ENCODE measurements around the gene ADORA1.

ADORA1 gene

GRCh38 chr1:203089001-203089650 lies 38.4 kb upstream of the ADORA1 start:
- Histone ChIP-seq H3K9me2 (ENCODE audit: low read depth, low read length) (no peaks in the 10 kb centered on the region), H2AFZ (ENCODE audit: low read length) (no peak overlapping the region), H3K4me2 (ENCODE audit: low read length) (no peak overlapping the region), H3K27ac (ENCODE audit: low read depth, low read length, poor library complexity, severe bottlenecking) (no peak overlapping the region), H3K9me3 (ENCODE audit: low read length) (no peaks in the 10 kb centered on the region), H3K9ac (ENCODE audit: low read length) (no peak overlapping the region), H4K20me1 (ENCODE audit: insufficient read depth, low read length) (no peaks in the 10 kb centered on the region), H3K79me2 (ENCODE audit: insufficient read depth, low read length) (no peaks in the 10 kb centered on the region), H3F3A (ENCODE audit: insufficient read depth, low read length) (no peaks in the 10 kb centered on the region), H3K4me3 (ENCODE audit: low read depth, low read length, poor library complexity, severe bottlenecking) (no peak overlapping the region), H3K36me3 (ENCODE audit: insufficient read depth, low read length) (no peaks in the 10 kb centered on the region), H3K4me1 (ENCODE audit: insufficient read depth, low read length, severe bottlenecking) (no peaks in the 10 kb centered on the region), H3K27me3 (ENCODE audit: insufficient read depth, low read length) (no peaks in the 10 kb centered on the region; the same call in 1 of the 2 replicates)
- TF ChIP-seq EZH2 (IDR thresholded peaks at IDR 0.05; ENCODE audit: borderline replicate concordance, low read length) (no peak), CTCF (IDR thresholded peaks at IDR 0.05; ENCODE audit: low read length) (no peak)

GRCh38 chr1:203089651-203090045 lies 37.9 kb upstream of the ADORA1 start:
- no peaks in the 10 kb centered on the region for H3K9me3 ChIP-seq (ENCODE audit: low read length)
- no peak overlapping the region for H3K9ac ChIP-seq (ENCODE audit: low read length)
- H3K79me2 ChIP-seq (ENCODE audit: insufficient read depth, low read length): no peaks in the 10 kb centered on the region
- H3K36me3 ChIP-seq (ENCODE audit: insufficient read depth, low read length): no peaks in the 10 kb centered on the region
- no peaks in the 10 kb centered on the region; the same call in 1 of the 2 replicates for H3K27me3 ChIP-seq (ENCODE audit: insufficient read depth, low read length)
- no peak overlapping the region for H2AFZ ChIP-seq (ENCODE audit: low read length)
- no peak for TF ChIP-seq CTCF (IDR thresholded peaks at IDR 0.05; ENCODE audit: low read length)
- TF ChIP-seq EZH2 (IDR thresholded peaks at IDR 0.05; ENCODE audit: borderline replicate concordance, low read length): no peak
- no peaks in the 10 kb centered on the region for H4K20me1 ChIP-seq (ENCODE audit: insufficient read depth, low read length)
- H3K4me3 ChIP-seq (ENCODE audit: low read depth, low read length, poor library complexity, severe bottlenecking): no peak overlapping the region
- no peaks in the 10 kb centered on the region for H3F3A ChIP-seq (ENCODE audit: insufficient read depth, low read length)
- no peaks in the 10 kb centered on the region for H3K4me1 ChIP-seq (ENCODE audit: insufficient read depth, low read length, severe bottlenecking)
- no peaks in the 10 kb centered on the region for H3K9me2 ChIP-seq (ENCODE audit: low read depth, low read length)
- no peak overlapping the region for H3K4me2 ChIP-seq (ENCODE audit: low read length)
- no peak overlapping the region for H3K27ac ChIP-seq (ENCODE audit: low read depth, low read length, poor library complexity, severe bottlenecking)

GRCh38 chr1:203090421-203091198 lies 36.9 kb upstream of the ADORA1 start:
- TF ChIP-seq CTCF (IDR thresholded peaks at IDR 0.05; ENCODE audit: low read length) (no peak), EZH2 (IDR thresholded peaks at IDR 0.05; ENCODE audit: borderline replicate concordance, low read length) (no peak)
- H2AFZ ChIP-seq (ENCODE audit: low read length): no peak overlapping the region
- peaks cover 7% of the 10 kb centered on the region; the same call in 1 of the 2 replicates for H3K9me3 ChIP-seq (ENCODE audit: low read length)
- no peaks in the 10 kb centered on the region; the same call in 1 of the 2 replicates for H3K27me3 ChIP-seq (ENCODE audit: insufficient read depth, low read length)
- H3K9ac ChIP-seq (ENCODE audit: low read length): no peak overlapping the region
- no peaks in the 10 kb centered on the region for H3K79me2 ChIP-seq (ENCODE audit: insufficient read depth, low read length)
- no peaks in the 10 kb centered on the region for H3K4me1 ChIP-seq (ENCODE audit: insufficient read depth, low read length, severe bottlenecking)
- H3K4me3 ChIP-seq (ENCODE audit: low read depth, low read length, poor library complexity, severe bottlenecking): no peak overlapping the region
- H3K4me2 ChIP-seq (ENCODE audit: low read length): no peak overlapping the region
- H3K9me2 ChIP-seq (ENCODE audit: low read depth, low read length): no peaks in the 10 kb centered on the region
- no peaks in the 10 kb centered on the region for H4K20me1 ChIP-seq (ENCODE audit: insufficient read depth, low read length)
- no peaks in the 10 kb centered on the region for H3K36me3 ChIP-seq (ENCODE audit: insufficient read depth, low read length)
- no peak overlapping the region for H3K27ac ChIP-seq (ENCODE audit: low read depth, low read length, poor library complexity, severe bottlenecking)
- H3F3A ChIP-seq (ENCODE audit: insufficient read depth, low read length): no peaks in the 10 kb centered on the region

All from OCI-LY1 (cell line).